WTC11 (cell line): ENCODE measurements around the gene BNC1. TPM values are rescaled to one million over a fixed set of nuclear protein-coding genes. Genes with fewer than 3 reads are reported as not detected.

Experiments used
- ATAC-seq: fragments of 200-7000 bp; cut with Tn5 transposase; 2 replicates; pipeline ENCODE4 v1.10.0; 2021; ENCODE audit warnings: mild to moderate bottlenecking, moderate library complexity
- CTCF ChIA-PET: fragments of 300-600 bp; sonication (Branson Sonifier 250); formaldehyde crosslinking; loops from one replicate; lab custom pipeline; 2021; ENCODE audit warnings: antibody characterized with exemption; lab: Charles Lee
- POLR2A ChIA-PET: fragments of 350-600 bp; sonication (Branson Sonifier 250); formaldehyde crosslinking; loops from one replicate; lab custom pipeline; 2021; ENCODE audit warnings: antibody characterized with exemption; lab: Charles Lee
- DNase-seq: peaks from one replicate; pipeline ENCODE4 v3.0.0; 2021; ENCODE audit warnings: low spot score
- H3K27ac Mint-ChIP-seq: 2 replicates; pipeline ENCODE4 v1.8.0; 2021; ENCODE audit warnings: mixed read lengths
- H3K27me3 Mint-ChIP-seq: 2 replicates; pipeline ENCODE4 v1.8.0; 2021; ENCODE audit warnings: low read depth, mild to moderate bottlenecking, moderate library complexity, mixed read lengths
- H3K36me3 Mint-ChIP-seq: 2 replicates; pipeline ENCODE4 v1.8.0; 2021; ENCODE audit warnings: mixed read lengths
- H3K4me1 Mint-ChIP-seq: 2 replicates; pipeline ENCODE4 v1.8.0; 2022; ENCODE audit warnings: mixed read lengths
- H3K4me3 Mint-ChIP-seq: 2 replicates; pipeline ENCODE4 v1.8.0; 2021; ENCODE audit warnings: mild to moderate bottlenecking, moderate library complexity, mixed read lengths
- H3K9me3 Mint-ChIP-seq: 2 replicates; pipeline ENCODE4 v1.8.0; 2021; ENCODE audit warnings: mixed read lengths
- CREB1 ChIP-seq: sonication (generic); formaldehyde crosslinking; IDR thresholded peaks from 2 replicates; pipeline ENCODE4 v1.8.0; 2023; ENCODE audit warnings: mild to moderate bottlenecking, missing genetic modification reagents
- CREM ChIP-seq: sonication (generic); formaldehyde crosslinking; IDR thresholded peaks from 2 replicates; pipeline ENCODE4 v1.8.1; 2022; ENCODE audit warnings: mild to moderate bottlenecking, missing genetic modification reagents, moderate library complexity
- ELF4 ChIP-seq: sonication (generic); formaldehyde crosslinking; IDR thresholded peaks from 2 replicates; pipeline ENCODE4 v1.8.1; 2022; ENCODE audit warnings: low read depth, mild to moderate bottlenecking, moderate library complexity, missing genetic modification reagents
- FOXK1 ChIP-seq: sonication (generic); formaldehyde crosslinking; IDR thresholded peaks from 2 replicates; pipeline ENCODE4 v1.8.0; 2022; ENCODE audit warnings: mild to moderate bottlenecking, moderate library complexity, missing genetic modification reagents
- GABPB1 ChIP-seq: sonication (generic); formaldehyde crosslinking; IDR thresholded peaks from 2 replicates; pipeline ENCODE4 v1.8.1; 2023; ENCODE audit warnings: mild to moderate bottlenecking, missing genetic modification reagents
- NFATC4 ChIP-seq: fragments of 250-450 bp; sonication (Bioruptor Pico); IDR thresholded peaks from 2 replicates; pipeline ENCODE4 v1.9.0; 2021; ENCODE audit warnings: mild to moderate bottlenecking
- RORB ChIP-seq: fragments of 250-450 bp; sonication (Bioruptor Pico); IDR thresholded peaks from 2 replicates; pipeline ENCODE4 v1.9.0; 2021; ENCODE audit warnings: mild to moderate bottlenecking
- TEAD1 ChIP-seq: sonication (generic); formaldehyde crosslinking; IDR thresholded peaks from 2 replicates; pipeline ENCODE4 v1.8.0; 2022; ENCODE audit warnings: mild to moderate bottlenecking, missing genetic modification reagents
- ZNF317 ChIP-seq: sonication (generic); formaldehyde crosslinking; IDR thresholded peaks from 2 replicates; pipeline ENCODE4 v1.8.1; 2023; ENCODE audit warnings: low read depth, mild to moderate bottlenecking, moderate library complexity, missing genetic modification reagents, borderline replicate concordance
- total RNA-seq: library from RNA; stranded (reverse); gene quantifications from 3 replicates; pipeline ENCODE4 v1.2.3, GENCODE V29; 2021
- TF ChIP-seq, protein P1 (sequence below): fragments of 200-600 bp; IDR thresholded peaks from 2 replicates; pipeline ENCODE4 v1.8.0; 2022; ENCODE audit warnings: antibody characterized with exemption
- TF ChIP-seq, protein P2 (sequence below): fragments of 250-450 bp; sonication (Bioruptor Pico); conservative IDR thresholded peaks from 2 replicates; pipeline ENCODE4 v1.9.0; 2021; ENCODE audit warnings: mild to moderate bottlenecking
- TF ChIP-seq, protein P3 (sequence below): sonication (generic); formaldehyde crosslinking; IDR thresholded peaks from 2 replicates; pipeline ENCODE4 v1.8.1; 2023; ENCODE audit warnings: mild to moderate bottlenecking, missing genetic modification reagents
- TF ChIP-seq, protein P4 (sequence below): sonication (generic); formaldehyde crosslinking; IDR thresholded peaks from 2 replicates; pipeline ENCODE4 v1.8.1; 2022; ENCODE audit warnings: low read depth, missing genetic modification reagents, borderline replicate concordance
- TF ChIP-seq, protein P5 (sequence below): sonication (generic); formaldehyde crosslinking; IDR thresholded peaks from 2 replicates; pipeline ENCODE4 v1.8.1; 2022; ENCODE audit warnings: mild to moderate bottlenecking, moderate library complexity, missing genetic modification reagents
- TF ChIP-seq, protein P6 (sequence below): fragments of 250-450 bp; sonication (Bioruptor Pico); IDR thresholded peaks from 2 replicates; pipeline ENCODE4 v2.1.2; 2022; ENCODE audit warnings: mild to moderate bottlenecking, moderate library complexity
- TF ChIP-seq, protein P7 (sequence below): sonication (generic); formaldehyde crosslinking; IDR thresholded peaks from 2 replicates; pipeline ENCODE4 v1.8.1; 2022; ENCODE audit warnings: low read depth, mild to moderate bottlenecking, moderate library complexity, missing genetic modification reagents, borderline replicate concordance
- TF ChIP-seq, protein P8 (sequence below): fragments of 250-450 bp; sonication (Bioruptor Pico); IDR thresholded peaks from 2 replicates; pipeline ENCODE4 v1.8.0; 2021; ENCODE audit warnings: mild to moderate bottlenecking
- TF ChIP-seq, protein P9 (sequence below): sonication (generic); formaldehyde crosslinking; IDR thresholded peaks from 2 replicates; pipeline ENCODE4 v1.8.1; 2023; ENCODE audit warnings: mild to moderate bottlenecking, missing genetic modification reagents
- TF ChIP-seq, protein P10 (sequence below): sonication (generic); formaldehyde crosslinking; IDR thresholded peaks from 2 replicates; pipeline ENCODE4 v1.8.0; 2022; ENCODE audit warnings: missing genetic modification reagents

The BNC1 gene
- total RNA-seq, 1 experiment from 2014 or later: 0.11 TPM

DNA sequence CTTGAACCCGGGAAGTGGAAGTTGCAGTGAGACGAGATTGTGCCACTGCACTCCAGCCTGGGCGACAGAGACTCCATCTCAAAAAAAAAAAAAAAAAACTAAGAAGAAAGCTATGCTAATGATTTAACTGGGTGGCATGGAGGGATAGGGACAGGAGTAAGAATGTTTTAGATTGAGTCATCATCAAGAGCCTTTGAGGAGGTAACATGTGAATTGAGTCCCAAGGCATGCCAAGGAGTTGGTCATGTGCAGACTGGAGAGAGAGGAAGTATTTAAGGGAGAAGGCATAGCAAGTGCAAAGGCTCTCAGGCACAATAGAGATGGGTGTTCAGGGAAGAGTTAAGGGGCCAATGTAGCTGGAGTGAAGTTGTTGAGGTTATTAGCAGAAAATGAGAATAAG lies 9.1 kb downstream of the BNC1 start (continued):
- no peak for TF ChIP-seq GABPB1 (CRISPR knock-in tag)
- TF ChIP-seq, protein P1, sequence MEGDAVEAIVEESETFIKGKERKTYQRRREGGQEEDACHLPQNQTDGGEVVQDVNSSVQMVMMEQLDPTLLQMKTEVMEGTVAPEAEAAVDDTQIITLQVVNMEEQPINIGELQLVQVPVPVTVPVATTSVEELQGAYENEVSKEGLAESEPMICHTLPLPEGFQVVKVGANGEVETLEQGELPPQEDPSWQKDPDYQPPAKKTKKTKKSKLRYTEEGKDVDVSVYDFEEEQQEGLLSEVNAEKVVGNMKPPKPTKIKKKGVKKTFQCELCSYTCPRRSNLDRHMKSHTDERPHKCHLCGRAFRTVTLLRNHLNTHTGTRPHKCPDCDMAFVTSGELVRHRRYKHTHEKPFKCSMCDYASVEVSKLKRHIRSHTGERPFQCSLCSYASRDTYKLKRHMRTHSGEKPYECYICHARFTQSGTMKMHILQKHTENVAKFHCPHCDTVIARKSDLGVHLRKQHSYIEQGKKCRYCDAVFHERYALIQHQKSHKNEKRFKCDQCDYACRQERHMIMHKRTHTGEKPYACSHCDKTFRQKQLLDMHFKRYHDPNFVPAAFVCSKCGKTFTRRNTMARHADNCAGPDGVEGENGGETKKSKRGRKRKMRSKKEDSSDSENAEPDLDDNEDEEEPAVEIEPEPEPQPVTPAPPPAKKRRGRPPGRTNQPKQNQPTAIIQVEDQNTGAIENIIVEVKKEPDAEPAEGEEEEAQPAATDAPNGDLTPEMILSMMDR: no peak
- TF ChIP-seq, protein P2, sequence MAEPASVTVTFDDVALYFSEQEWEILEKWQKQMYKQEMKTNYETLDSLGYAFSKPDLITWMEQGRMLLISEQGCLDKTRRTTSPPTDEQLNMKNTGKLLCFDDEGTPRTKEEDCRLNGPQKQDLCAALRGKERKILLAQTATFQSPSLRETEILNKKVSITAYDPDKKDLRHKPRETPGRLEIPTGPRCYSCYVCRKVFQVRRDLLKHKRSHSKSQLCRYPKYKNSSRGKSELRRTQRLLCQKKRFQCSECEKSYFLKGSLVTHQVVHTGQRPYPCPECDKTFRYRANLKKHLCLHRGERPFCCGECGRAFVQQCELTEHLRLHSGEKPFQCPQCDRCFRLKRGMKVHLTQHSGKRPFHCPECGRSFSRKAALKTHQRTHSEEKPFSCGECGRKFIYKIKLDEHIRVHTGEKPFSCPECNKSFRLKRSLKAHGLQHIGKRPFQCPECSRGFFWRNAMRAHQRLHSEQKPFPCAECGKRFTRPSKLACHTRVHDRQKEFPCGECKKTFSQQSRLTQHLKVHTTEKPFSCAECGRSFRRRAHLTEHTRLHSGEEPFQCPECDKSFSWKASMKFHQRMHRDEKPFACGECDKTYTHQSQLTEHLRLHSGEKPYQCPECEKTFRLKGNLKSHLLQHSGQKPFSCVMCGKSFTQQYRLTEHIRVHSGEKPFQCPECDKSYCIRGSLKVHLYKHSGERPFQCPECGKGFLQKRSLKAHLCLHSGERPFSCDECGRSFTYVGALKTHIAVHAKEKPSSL (CRISPR knock-in tag): no peak
- TF ChIP-seq, protein P3, sequence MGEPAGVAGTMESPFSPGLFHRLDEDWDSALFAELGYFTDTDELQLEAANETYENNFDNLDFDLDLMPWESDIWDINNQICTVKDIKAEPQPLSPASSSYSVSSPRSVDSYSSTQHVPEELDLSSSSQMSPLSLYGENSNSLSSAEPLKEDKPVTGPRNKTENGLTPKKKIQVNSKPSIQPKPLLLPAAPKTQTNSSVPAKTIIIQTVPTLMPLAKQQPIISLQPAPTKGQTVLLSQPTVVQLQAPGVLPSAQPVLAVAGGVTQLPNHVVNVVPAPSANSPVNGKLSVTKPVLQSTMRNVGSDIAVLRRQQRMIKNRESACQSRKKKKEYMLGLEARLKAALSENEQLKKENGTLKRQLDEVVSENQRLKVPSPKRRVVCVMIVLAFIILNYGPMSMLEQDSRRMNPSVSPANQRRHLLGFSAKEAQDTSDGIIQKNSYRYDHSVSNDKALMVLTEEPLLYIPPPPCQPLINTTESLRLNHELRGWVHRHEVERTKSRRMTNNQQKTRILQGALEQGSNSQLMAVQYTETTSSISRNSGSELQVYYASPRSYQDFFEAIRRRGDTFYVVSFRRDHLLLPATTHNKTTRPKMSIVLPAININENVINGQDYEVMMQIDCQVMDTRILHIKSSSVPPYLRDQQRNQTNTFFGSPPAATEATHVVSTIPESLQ (CRISPR knock-in tag): no peak
- TF ChIP-seq, protein P4, sequence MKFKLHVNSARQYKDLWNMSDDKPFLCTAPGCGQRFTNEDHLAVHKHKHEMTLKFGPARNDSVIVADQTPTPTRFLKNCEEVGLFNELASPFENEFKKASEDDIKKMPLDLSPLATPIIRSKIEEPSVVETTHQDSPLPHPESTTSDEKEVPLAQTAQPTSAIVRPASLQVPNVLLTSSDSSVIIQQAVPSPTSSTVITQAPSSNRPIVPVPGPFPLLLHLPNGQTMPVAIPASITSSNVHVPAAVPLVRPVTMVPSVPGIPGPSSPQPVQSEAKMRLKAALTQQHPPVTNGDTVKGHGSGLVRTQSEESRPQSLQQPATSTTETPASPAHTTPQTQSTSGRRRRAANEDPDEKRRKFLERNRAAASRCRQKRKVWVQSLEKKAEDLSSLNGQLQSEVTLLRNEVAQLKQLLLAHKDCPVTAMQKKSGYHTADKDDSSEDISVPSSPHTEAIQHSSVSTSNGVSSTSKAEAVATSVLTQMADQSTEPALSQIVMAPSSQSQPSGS (CRISPR knock-in tag): no peak
- no peak for TF ChIP-seq ZNF317 (CRISPR knock-in tag)
- TF ChIP-seq, protein P5, sequence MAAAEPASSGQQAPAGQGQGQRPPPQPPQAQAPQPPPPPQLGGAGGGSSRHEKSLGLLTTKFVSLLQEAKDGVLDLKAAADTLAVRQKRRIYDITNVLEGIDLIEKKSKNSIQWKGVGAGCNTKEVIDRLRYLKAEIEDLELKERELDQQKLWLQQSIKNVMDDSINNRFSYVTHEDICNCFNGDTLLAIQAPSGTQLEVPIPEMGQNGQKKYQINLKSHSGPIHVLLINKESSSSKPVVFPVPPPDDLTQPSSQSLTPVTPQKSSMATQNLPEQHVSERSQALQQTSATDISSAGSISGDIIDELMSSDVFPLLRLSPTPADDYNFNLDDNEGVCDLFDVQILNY (CRISPR knock-in tag): no peak

DNA sequence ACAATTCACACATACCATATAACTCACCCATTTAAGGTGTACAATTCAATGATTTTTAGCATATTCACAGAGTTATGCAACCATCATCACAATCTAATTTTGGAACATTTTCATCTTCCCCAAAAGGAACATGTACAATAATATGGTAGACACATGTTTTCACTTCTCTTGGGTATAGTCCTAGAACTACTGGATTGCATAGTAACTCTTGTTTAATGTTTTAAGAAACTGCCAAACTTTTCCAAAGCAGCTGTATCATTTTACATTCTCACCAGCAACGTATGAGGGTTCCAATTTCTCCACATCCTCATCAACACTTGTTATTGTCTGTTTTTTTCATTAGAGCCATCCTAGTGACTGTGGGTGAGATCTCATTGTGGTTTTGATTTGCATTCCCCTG lies 14.3 kb downstream of the BNC1 start:
- Mint-ChIP-seq H3K4me3 (no peak overlapping the region), H3K9me3 (no peaks in the 10 kb centered on the region), H3K27me3 (no peaks in the 10 kb centered on the region), H3K27ac (no peak overlapping the region), H3K4me1 (no peaks in the 10 kb centered on the region), H3K36me3 (no peaks in the 10 kb centered on the region)
- DNase-seq (no peak), ATAC-seq (no peak)
- ChIA-PET CTCF (no interaction called here), POLR2A (no interaction called here)
- TF ChIP-seq, protein P6, sequence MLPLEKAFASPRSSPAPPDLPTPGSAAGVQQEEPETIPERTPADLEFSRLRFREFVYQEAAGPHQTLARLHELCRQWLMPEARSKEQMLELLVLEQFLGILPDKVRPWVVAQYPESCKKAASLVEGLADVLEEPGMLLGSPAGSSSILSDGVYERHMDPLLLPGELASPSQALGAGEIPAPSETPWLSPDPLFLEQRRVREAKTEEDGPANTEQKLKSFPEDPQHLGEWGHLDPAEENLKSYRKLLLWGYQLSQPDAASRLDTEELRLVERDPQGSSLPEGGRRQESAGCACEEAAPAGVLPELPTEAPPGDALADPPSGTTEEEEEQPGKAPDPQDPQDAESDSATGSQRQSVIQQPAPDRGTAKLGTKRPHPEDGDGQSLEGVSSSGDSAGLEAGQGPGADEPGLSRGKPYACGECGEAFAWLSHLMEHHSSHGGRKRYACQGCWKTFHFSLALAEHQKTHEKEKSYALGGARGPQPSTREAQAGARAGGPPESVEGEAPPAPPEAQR (CRISPR knock-in tag): no peak
- TF ChIP-seq NFATC4 (no peak), ELF4 (no peak), CREB1 (no peak), FOXK1 (CRISPR knock-in tag) (no peak), RORB (CRISPR knock-in tag) (no peak), TEAD1 (CRISPR knock-in tag) (no peak), CREM (CRISPR knock-in tag) (no peak)
- TF ChIP-seq, protein P7, sequence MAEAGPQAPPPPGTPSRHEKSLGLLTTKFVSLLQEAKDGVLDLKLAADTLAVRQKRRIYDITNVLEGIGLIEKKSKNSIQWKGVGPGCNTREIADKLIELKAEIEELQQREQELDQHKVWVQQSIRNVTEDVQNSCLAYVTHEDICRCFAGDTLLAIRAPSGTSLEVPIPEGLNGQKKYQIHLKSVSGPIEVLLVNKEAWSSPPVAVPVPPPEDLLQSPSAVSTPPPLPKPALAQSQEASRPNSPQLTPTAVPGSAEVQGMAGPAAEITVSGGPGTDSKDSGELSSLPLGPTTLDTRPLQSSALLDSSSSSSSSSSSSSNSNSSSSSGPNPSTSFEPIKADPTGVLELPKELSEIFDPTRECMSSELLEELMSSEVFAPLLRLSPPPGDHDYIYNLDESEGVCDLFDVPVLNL (CRISPR knock-in tag): no peak
- TF ChIP-seq, protein P8, sequence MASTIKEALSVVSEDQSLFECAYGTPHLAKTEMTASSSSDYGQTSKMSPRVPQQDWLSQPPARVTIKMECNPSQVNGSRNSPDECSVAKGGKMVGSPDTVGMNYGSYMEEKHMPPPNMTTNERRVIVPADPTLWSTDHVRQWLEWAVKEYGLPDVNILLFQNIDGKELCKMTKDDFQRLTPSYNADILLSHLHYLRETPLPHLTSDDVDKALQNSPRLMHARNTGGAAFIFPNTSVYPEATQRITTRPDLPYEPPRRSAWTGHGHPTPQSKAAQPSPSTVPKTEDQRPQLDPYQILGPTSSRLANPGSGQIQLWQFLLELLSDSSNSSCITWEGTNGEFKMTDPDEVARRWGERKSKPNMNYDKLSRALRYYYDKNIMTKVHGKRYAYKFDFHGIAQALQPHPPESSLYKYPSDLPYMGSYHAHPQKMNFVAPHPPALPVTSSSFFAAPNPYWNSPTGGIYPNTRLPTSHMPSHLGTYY (CRISPR knock-in tag): no peak
- TF ChIP-seq, protein P9, sequence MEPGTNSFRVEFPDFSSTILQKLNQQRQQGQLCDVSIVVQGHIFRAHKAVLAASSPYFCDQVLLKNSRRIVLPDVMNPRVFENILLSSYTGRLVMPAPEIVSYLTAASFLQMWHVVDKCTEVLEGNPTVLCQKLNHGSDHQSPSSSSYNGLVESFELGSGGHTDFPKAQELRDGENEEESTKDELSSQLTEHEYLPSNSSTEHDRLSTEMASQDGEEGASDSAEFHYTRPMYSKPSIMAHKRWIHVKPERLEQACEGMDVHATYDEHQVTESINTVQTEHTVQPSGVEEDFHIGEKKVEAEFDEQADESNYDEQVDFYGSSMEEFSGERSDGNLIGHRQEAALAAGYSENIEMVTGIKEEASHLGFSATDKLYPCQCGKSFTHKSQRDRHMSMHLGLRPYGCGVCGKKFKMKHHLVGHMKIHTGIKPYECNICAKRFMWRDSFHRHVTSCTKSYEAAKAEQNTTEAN (CRISPR knock-in tag): no peak
- TF ChIP-seq, protein P10, sequence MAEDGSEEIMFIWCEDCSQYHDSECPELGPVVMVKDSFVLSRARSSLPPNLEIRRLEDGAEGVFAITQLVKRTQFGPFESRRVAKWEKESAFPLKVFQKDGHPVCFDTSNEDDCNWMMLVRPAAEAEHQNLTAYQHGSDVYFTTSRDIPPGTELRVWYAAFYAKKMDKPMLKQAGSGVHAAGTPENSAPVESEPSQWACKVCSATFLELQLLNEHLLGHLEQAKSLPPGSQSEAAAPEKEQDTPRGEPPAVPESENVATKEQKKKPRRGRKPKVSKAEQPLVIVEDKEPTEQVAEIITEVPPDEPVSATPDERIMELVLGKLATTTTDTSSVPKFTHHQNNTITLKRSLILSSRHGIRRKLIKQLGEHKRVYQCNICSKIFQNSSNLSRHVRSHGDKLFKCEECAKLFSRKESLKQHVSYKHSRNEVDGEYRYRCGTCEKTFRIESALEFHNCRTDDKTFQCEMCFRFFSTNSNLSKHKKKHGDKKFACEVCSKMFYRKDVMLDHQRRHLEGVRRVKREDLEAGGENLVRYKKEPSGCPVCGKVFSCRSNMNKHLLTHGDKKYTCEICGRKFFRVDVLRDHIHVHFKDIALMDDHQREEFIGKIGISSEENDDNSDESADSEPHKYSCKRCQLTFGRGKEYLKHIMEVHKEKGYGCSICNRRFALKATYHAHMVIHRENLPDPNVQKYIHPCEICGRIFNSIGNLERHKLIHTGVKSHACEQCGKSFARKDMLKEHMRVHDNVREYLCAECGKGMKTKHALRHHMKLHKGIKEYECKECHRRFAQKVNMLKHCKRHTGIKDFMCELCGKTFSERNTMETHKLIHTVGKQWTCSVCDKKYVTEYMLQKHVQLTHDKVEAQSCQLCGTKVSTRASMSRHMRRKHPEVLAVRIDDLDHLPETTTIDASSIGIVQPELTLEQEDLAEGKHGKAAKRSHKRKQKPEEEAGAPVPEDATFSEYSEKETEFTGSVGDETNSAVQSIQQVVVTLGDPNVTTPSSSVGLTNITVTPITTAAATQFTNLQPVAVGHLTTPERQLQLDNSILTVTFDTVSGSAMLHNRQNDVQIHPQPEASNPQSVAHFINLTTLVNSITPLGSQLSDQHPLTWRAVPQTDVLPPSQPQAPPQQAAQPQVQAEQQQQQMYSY: no peak
